T-cell (primary cell): ENCODE results near the gene BNIP1. TPM values are rescaled to one million over a fixed set of nuclear protein-coding genes. Genes with fewer than 3 reads are reported as not detected.

ENCODE experiments used
- ATAC-seq, 4 experiments: fragments of 200-7000 bp in 3 of 4; fragments of 150-1000 bp in 1 of 4; cut with Tn5 transposase; replicated peaks in 1 of 4; 1 replicate in 3 of 4; 2 replicates in 1 of 4; pipeline ENCODE4 v1.10.0; 2021; ENCODE audit warnings: moderate library complexity in 3 of 4, mild to moderate bottlenecking in 2 of 4, moderate number of reproducible peaks in 1 of 4
- CTCF ChIA-PET, 2 donors: fragments of 300-600 bp; sonication (Branson Sonifier 250); formaldehyde crosslinking; loops; one replicate each; lab custom pipeline; 2022; ENCODE audit warnings: antibody characterized with exemption in 2 of 2; lab: Charles Lee
- POLR2A ChIA-PET, 2 donors: fragments of 300-600 bp; sonication (Branson Sonifier 250); formaldehyde crosslinking; loops; one replicate each; lab custom pipeline; 2022; ENCODE audit warnings: antibody characterized with exemption in 2 of 2; lab: Charles Lee
- DNase-seq, 35 experiments: peaks; one replicate each; pipeline versions ENCODE4 v3.0.0 to v3.0.0-alpha.2; 2013 to 2023
- H3K27ac ChIP-seq: one replicate; pipeline ENCODE4 v1.5.1; 2013; ENCODE audit warnings: low read length
- H3K27me3 ChIP-seq, 2 experiments: replicated peaks in 1 of 2; 1 replicate in 1 of 2; 2 replicates in 1 of 2; pipeline versions ENCODE4 v1.6.1 to v1.7.0; 2013; ENCODE audit warnings: low read length in 1 of 2, mixed read lengths in 1 of 2; ENCODE audit not compliant: control insufficient read depth in 2 of 2, insufficient read depth in 2 of 2; ENCODE audit errors: extremely low read depth in 1 of 2
- H3K36me3 ChIP-seq, 2 donors: 1 replicate in 1 of 2; 2 replicates in 1 of 2; pipeline versions ENCODE4 v1.6.1 to v1.7.0; 2013; ENCODE audit warnings: low read length in 1 of 2; ENCODE audit not compliant: control insufficient read depth in 2 of 2, insufficient read depth in 1 of 2; ENCODE audit errors: extremely low read depth in 1 of 2
- H3K4me1 ChIP-seq, 2 experiments: 1 replicate in 1 of 2; 2 replicates in 1 of 2; pipeline versions ENCODE4 v1.6.1 to v1.7.0; 2013; ENCODE audit warnings: low read length in 2 of 2, mixed read lengths in 1 of 2; ENCODE audit not compliant: insufficient read depth in 2 of 2, control insufficient read depth in 1 of 2; ENCODE audit errors: extremely low read depth in 1 of 2
- H3K4me3 ChIP-seq, 2 donors: 1 replicate in 1 of 2; 2 replicates in 1 of 2; pipeline versions ENCODE4 v1.5.1 to v1.7.0; 2013; ENCODE audit warnings: mild to moderate bottlenecking in 2 of 2, low read length in 1 of 2, moderate library complexity in 1 of 2; ENCODE audit not compliant: control insufficient read depth in 1 of 2; ENCODE audit errors: extremely low read depth in 1 of 2
- H3K9me3 ChIP-seq: 2 replicates; pipeline ENCODE4 v1.7.0; 2013
- H3K27ac Mint-ChIP-seq, 2 donors: one replicate each; pipeline ENCODE4 v1.8.0; 2020 to 2021; ENCODE audit warnings: mild to moderate bottlenecking in 2 of 2, mixed read lengths in 2 of 2
- H3K27me3 Mint-ChIP-seq, 2 donors: one replicate each; pipeline ENCODE4 v1.8.0; 2021 to 2022; ENCODE audit warnings: mixed read lengths in 2 of 2
- H3K36me3 Mint-ChIP-seq: one replicate; pipeline ENCODE4 v1.8.0; 2021; ENCODE audit warnings: mixed read lengths
- H3K4me1 Mint-ChIP-seq, 3 donors: one replicate each; pipeline ENCODE4 v1.8.0; 2020 to 2022; ENCODE audit warnings: mixed read lengths in 3 of 3, mild to moderate bottlenecking in 1 of 3
- H3K4me3 Mint-ChIP-seq, 3 donors: one replicate each; pipeline ENCODE4 v1.8.0; 2020 to 2022; ENCODE audit warnings: mild to moderate bottlenecking in 3 of 3, mixed read lengths in 3 of 3, moderate library complexity in 3 of 3
- H3K9me3 Mint-ChIP-seq, 3 donors: one replicate each; pipeline ENCODE4 v1.8.0; 2020 to 2022; ENCODE audit warnings: mixed read lengths in 3 of 3
- WGBS: methylation state at CpG from one replicate; pipeline ENCODE4 v1.1.5; 2013; ENCODE audit warnings: missing lambda C conversion rate; ENCODE audit not compliant: insufficient coverage; 5-methylcytosine and 5-hydroxymethylcytosine counted together
- total RNA-seq, 35 experiments: library from RNA in 6 of 35; stranded (reverse) in 6 of 35; fragments of 120-200 nt in 1 of 35; gene quantifications; one replicate each; pipeline versions ENCODE4 v1.2.1 to v1.2.4 and lab custom pipeline; 2013 to 2026

BNIP1 gene
- 10 to 100 TPM in 2 of 5 donors, 1 to 10 TPM in 3; 7.0 to 27.1 (median 9.4) TPM for total RNA-seq
- total RNA-seq (2013): 11.2 TPM
- 6.0 to 33.5 (median 15.9) reads per million in 29 experiments for total RNA-seq (lab: John Stamatoyannopoulos, UW)

- Histone ChIP-seq H3K27ac (peak within 1 kb of the TSS; percentile 98), H3K36me3 (peaks cover 2 to 21% of the 10 kb centered on the region in 2 donors), H3K4me3 (peak within 1 kb of the TSS; percentile 98 to 99), H3K4me1 (peaks cover 2 to 7% of the 10 kb centered on the region in 2 experiments), H3K9me3 (no peaks in the 10 kb centered on the region), H3K27me3 (no peaks in the 10 kb centered on the region)
- peak within 1 kb of the TSS; percentile 95 to 99 (median 98) for H3K4me3 Mint-ChIP-seq
- H3K27ac Mint-ChIP-seq: peak within 1 kb of the TSS; percentile 94 to 99
- H3K9me3 Mint-ChIP-seq: no peaks in the 10 kb centered on the region
- H3K4me1 Mint-ChIP-seq: peaks cover 12 to 14% (median 13%) of the 10 kb centered on the region in 3 donors
- ChIA-PET CTCF (interaction anchor here (0.6 to 2.7 kb wide), 10 partner anchors 9 to 1758 kb away, joined by 3 to 18 read pairs (median 5); partner anchors contain the start of gene ATP6V0E1 (in 1 of the 2)), POLR2A (interaction anchor here (0.6 to 1.4 kb wide), 7 partner anchors 20 to 373 kb away, joined by 3 to 10 read pairs (median 3); partner anchors contain the start of genes ATP6V0E1 (in 1 of the 2) and DUSP1 (in 1 of the 2))
- ATAC-seq (peak; percentile 91 to 93 (median 93)), DNase-seq (peak; percentile 89 to 98 (median 95))
- peaks cover 14% of the 10 kb centered on the region for H3K36me3 Mint-ChIP-seq
- 1% methylated on average over 47 of the region's 48 CpGs for WGBS
- no peaks in the 10 kb centered on the region for H3K27me3 Mint-ChIP-seq
Measured at GRCh38 chr5:173144200-173145176, at the start of gene BNIP1. Gene BNIP1 (plus strand): TSS chr5:173144531. CDS start chr5:173144546, 15 bp downstream.

GRCh38 chr5:173098787-173099186, 45.5 kb upstream of the BNIP1 start:
- no peaks in the 10 kb centered on the region for H3K27me3 ChIP-seq
- no peak for DNase-seq
- no peaks in the 10 kb centered on the region for H3K9me3 ChIP-seq
- H3K36me3 ChIP-seq: peaks cover 9 to 17% of the 10 kb centered on the region in 2 donors
- Mint-ChIP-seq H3K27me3 (no peaks in the 10 kb centered on the region), H3K27ac (peak overlapping the region; percentile 23 to 45), H3K9me3 (peaks cover 0 to 6% (median 6%) of the 10 kb centered on the region in 3 donors), H3K36me3 (peaks cover 31% of the 10 kb centered on the region), H3K4me1 (peaks cover 67 to 74% (median 69%) of the 10 kb centered on the region in 3 donors), H3K4me3 (peak overlapping the region in 2 of 3 donors; percentile 15 to 16)
- H3K27ac ChIP-seq: no peak overlapping the region
- H3K4me3 ChIP-seq: no peak overlapping the region
- peaks cover 0 to 21% of the 10 kb centered on the region in 2 experiments for H3K4me1 ChIP-seq
- ChIA-PET CTCF (interaction anchor here in 1 of 2 donors (0.9 kb wide), 1 partner anchor 46 kb away, joined by 3 read pairs; the partner anchor contains the start of gene BNIP1), POLR2A (no interaction called here)
- ATAC-seq: peak in 3 of 4 experiments; percentile 27 to 54 (median 45)

- peaks cover 67 to 74% (median 68%) of the 10 kb centered on the region in 3 donors for H3K4me1 Mint-ChIP-seq
- WGBS: no CpG with 5 or more reads among the region's 1 CpG
- H3K36me3 Mint-ChIP-seq: peaks cover 25% of the 10 kb centered on the region
- peaks cover 9 to 17% of the 10 kb centered on the region in 2 donors for H3K36me3 ChIP-seq
- H3K27me3 Mint-ChIP-seq: no peaks in the 10 kb centered on the region
- H3K27me3 ChIP-seq: no peaks in the 10 kb centered on the region
- DNase-seq: peak in 1 of 35 experiments; percentile 10
- H3K27ac ChIP-seq: no peak overlapping the region
- H3K9me3 Mint-ChIP-seq: peaks cover 0 to 6% (median 6%) of the 10 kb centered on the region in 3 donors
- H3K27ac Mint-ChIP-seq: peak overlapping the region; percentile 23 to 45
- ChIA-PET POLR2A (no interaction called here), CTCF (interaction anchor here (0.7 to 0.9 kb wide), 2 partner anchors 18 to 45 kb away, joined by 3 read pairs; partner anchors contain the start of gene BNIP1 (in 1 of the 2))
- no peaks in the 10 kb centered on the region for H3K9me3 ChIP-seq
- ATAC-seq: peak in 2 of 4 experiments; percentile 63 to 72
- peaks cover 0 to 21% of the 10 kb centered on the region in 2 experiments for H3K4me1 ChIP-seq
- H3K4me3 Mint-ChIP-seq: peak overlapping the region in 1 of 3 donors; percentile 16
- no peak overlapping the region for H3K4me3 ChIP-seq
Measured at GRCh38 chr5:173099461-173099860, 44.9 kb upstream of the BNIP1 start.

GRCh38 chr5:173101245-173101644, 43.1 kb upstream of the BNIP1 start:
- H3K27ac Mint-ChIP-seq: no peak overlapping the region
- Histone ChIP-seq H3K4me3 (no peak overlapping the region), H3K9me3 (no peaks in the 10 kb centered on the region), H3K36me3 (peaks cover 9 to 17% of the 10 kb centered on the region in 2 donors), H3K27ac (no peak overlapping the region), H3K27me3 (no peaks in the 10 kb centered on the region), H3K4me1 (peaks cover 0 to 21% of the 10 kb centered on the region in 2 experiments)
- H3K9me3 Mint-ChIP-seq: peaks cover 0 to 6% (median 6%) of the 10 kb centered on the region in 3 donors
- H3K27me3 Mint-ChIP-seq: no peaks in the 10 kb centered on the region
- no peak for ATAC-seq
- H3K4me3 Mint-ChIP-seq: peak overlapping the region in 1 of 3 donors; percentile 21
- no peak for DNase-seq
- ChIA-PET POLR2A (interaction anchor here in 1 of 2 donors (0.6 kb wide), 1 partner anchor 41 kb away, joined by 4 read pairs; no protein-coding TSS in a partner anchor), CTCF (interaction anchor here in 1 of 2 donors (0.6 kb wide), 1 partner anchor 40 kb away, joined by 3 read pairs; no protein-coding TSS in a partner anchor)
- WGBS: no CpG with 5 or more reads among the region's 2 CpGs
- peaks cover 26% of the 10 kb centered on the region for H3K36me3 Mint-ChIP-seq
- peaks cover 73 to 74% (median 74%) of the 10 kb centered on the region in 3 donors for H3K4me1 Mint-ChIP-seq

GRCh38 chr5:173103411-173103810, 40.9 kb upstream of the BNIP1 start:
- ATAC-seq (no peak), DNase-seq (no peak)
- Mint-ChIP-seq H3K27me3 (no peaks in the 10 kb centered on the region), H3K36me3 (peaks cover 23% of the 10 kb centered on the region), H3K4me3 (no peak overlapping the region), H3K4me1 (peaks cover 54 to 59% (median 55%) of the 10 kb centered on the region in 3 donors), H3K9me3 (peaks cover 0 to 6% (median 6%) of the 10 kb centered on the region in 3 donors), H3K27ac (no peak overlapping the region)
- Histone ChIP-seq H3K27me3 (no peaks in the 10 kb centered on the region), H3K27ac (no peak overlapping the region), H3K4me1 (peaks cover 0 to 21% of the 10 kb centered on the region in 2 experiments), H3K9me3 (no peaks in the 10 kb centered on the region), H3K36me3 (peaks cover 9 to 20% of the 10 kb centered on the region in 2 donors), H3K4me3 (no peak overlapping the region)
- CTCF ChIA-PET: interaction anchor here (0.5 to 0.6 kb wide), 2 partner anchors 45 to 105 kb away, joined by 3 read pairs; no protein-coding TSS in a partner anchor
- POLR2A ChIA-PET: interaction anchor here in 1 of 2 donors (0.6 kb wide), 1 partner anchor 32 kb away, joined by 3 read pairs; no protein-coding TSS in a partner anchor
- no CpG with 5 or more reads among the region's 1 CpG for WGBS
